T-helper 1 cell treated with Interleukin-12 subunit alpha and Interleukin-12 subunit beta and Interleukin-4 antibody, amounts not matched to agents 30 ng/mL and 1 ng/mL, for 36 hours (primary cell): ENCODE data around the gene YOD1. TPM values are rescaled to one million over a fixed set of nuclear protein-coding genes. Genes with fewer than 3 reads are reported as not detected.

ENCODE experiments used
- intact Hi-C: fragments of 100-400 bp; cut with micrococcal nuclease; formaldehyde crosslinking; loops from one replicate; pipeline ENCODE4 v1.15.1; 2024
- total RNA-seq: library from RNA; stranded (reverse); gene quantifications from 2 replicates; pipeline ENCODE4 v1.2.3, GENCODE V29; 2022

YOD1 gene
- total RNA-seq, 1 donor from 2014 or later: 8.2 TPM

DNA sequence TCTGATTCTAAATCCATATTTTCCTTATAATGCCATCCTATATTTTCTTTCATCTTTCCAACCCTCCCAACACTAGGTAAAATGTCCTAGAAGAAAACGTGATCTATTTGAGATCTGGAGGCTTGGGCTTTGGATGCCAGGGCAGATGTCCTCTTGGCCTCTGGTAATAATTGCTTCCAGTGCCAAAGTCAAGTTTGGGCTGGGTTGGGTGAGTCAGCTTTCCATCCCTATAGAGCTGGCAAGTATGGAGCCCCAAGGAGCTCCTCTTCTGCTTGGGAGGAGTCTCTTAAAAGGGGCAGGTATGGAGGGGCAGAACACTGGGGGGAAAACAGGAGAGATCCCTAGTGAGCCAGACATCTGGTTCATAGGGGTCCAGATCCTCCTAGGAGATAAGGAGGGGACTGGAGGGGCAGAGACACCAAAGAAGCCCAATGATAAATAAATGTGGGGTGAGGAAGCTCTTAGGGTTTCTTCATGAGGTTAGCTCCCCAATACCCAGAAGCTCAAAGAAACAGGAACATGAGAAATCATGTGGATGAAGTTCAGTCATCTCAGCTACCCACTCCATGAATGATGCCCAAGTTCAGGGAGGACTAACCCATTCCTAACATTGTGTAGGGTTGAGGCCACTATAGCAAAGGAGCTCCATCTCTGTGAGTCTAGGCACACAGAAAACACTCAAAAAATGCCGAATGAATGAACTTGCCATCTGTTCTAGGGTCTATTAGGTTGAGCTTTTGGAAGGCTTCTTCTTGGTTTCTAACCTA lies 21.9 kb downstream of the YOD1 start:
- intact Hi-C loops: no loop called here

DNA sequence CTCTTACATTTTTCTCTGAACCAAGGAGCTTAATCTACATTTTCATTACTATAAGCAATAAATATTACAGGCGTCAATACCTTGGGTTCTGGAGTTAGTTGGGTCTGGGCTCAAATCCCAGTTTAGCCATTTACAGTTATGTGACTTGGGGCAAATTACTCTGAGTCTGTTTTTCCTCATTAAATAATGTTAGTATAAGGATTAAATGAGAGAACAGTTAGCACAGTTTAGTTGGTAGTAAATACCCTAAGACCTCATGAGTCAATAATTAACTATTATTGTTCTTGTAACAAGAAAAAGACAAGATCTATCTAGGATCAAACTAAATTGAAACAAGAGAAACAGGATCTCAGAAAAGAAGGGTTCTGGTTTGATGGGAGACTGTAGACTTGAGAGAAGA lies 23.1 kb downstream of the YOD1 start:
- intact Hi-C loops: no loop called here

DNA sequence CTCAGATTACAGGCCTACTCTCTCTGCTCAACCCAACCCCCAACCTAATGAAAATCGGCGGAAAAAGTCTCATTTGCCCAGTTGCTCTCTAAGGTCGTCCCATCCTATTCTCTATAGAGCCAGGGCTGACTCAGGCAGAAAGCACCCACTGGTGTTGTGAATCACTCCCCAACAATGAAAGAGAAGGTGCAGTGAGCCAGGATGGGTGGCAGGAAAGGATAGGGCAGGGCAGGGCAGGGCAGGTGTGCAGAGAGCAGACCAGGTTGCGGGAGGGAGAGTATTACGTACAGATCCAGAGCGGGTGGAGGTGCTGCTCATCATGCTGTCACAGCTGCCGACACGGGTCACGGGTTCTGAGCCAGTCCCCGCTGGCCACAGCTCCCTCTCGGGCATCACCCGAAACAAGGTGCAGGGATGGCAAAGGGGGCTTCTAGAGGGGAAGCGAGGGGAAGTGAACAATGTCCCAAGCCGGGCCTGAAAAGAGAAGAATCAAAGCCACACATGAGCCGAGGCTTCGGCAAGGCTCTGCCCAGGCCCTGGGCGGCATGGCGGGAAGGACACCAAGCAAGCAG lies 23.7 kb downstream of the YOD1 start:
- intact Hi-C loops: no loop called here

DNA sequence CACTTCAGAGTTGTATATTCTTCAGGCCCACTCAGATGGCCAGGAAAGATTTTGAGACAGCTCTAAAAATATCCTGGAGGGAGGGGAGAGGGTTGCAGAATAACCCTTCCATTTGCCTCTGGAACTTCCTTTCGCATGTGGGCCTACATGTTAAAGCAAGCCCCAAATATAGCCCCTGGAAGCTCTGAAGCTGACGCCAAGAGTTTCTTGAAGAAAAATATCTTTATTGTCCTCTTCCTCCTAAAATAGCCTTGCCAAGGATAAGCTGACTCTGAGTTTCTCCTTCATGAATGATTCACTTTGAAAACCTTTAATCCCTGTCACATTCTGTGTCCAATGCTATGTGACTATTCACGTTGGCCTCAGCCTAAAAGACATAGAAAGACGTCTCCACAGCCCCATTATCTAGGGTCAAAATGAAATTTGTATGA lies 24.9 kb downstream of the YOD1 start:
- intact Hi-C loops: no loop called here

DNA sequence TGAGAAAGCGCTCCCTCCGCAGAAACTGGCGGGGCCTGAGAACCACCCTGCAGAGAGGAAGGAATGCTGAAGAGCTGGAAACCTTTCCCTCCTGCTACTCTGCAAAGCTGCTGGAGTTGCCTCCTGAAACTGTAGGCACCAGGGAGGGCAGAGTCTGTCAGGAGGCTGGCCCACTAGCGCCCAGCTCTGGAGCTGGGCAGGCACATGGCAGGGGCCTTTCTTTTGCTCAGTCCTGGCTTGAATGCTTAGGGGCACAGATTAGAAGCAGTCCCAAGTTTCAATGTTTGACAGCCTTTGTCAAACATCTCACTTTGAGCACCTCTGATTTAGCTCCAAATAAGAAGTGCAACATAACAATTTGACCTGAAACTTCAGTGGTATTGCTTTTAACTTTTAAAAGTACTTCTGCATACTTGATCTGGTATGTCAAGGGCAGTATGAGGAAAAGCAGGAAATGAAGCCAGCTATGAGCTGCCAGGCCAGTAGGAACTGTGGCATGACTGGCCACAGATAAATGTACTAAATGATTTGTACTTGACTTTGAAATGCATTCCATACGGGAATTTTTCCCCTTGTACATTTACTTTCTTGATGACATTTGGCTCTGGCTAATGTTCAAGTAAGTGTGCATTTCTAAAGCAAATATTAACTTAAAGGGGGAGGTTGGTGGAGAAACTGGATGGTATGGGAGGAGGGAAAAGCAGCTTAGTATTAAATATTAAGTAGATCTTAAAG lies 25.7 kb downstream of the YOD1 start:
- intact Hi-C loops: no loop called here

DNA sequence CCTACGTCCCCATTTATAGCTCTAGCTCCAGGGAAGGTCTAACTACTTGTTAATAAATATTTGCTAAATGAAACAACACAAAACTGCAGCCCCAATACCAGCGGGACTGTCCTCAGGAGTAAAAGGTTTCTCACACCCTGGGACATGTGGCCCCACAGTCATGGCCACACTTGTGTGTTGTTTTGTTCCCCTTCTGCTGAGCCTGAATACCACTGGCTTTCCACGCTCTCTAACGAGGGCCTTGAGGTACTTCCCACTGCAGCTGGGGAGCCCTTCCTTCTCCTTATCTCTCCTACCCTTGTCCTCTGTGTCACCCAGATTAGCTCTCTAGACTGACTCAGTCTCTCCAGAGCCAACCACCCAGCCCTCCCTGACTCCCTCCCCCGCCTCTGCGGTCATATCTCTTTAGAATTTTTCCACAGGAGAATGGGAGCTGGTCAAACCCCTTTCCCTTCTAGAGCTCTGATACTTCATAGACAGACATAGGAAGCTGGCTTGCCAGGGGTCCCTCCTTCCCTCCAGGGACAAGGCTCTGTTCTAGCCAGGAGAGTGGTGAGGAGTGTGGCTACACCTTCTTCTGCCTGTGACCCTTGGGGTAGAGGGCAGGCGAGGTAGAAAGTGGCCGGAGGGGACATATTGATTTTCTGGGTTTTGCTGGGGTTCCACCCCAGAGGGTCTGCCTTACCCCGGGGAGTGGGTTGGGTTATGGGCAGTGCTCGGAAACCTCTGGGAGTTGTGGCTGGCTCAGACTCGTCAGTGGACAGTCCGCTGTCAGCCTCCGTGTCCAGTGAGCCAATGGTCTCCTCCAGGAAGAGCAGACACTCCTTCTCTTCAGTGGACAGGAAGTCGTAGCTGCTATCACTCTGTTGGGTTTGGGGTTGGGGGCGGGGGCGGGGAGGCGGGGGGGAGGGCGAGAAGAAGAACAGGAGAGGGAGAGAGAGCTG lies 26.5 kb downstream of the YOD1 start:
- intact Hi-C loops: no loop called here

DNA sequence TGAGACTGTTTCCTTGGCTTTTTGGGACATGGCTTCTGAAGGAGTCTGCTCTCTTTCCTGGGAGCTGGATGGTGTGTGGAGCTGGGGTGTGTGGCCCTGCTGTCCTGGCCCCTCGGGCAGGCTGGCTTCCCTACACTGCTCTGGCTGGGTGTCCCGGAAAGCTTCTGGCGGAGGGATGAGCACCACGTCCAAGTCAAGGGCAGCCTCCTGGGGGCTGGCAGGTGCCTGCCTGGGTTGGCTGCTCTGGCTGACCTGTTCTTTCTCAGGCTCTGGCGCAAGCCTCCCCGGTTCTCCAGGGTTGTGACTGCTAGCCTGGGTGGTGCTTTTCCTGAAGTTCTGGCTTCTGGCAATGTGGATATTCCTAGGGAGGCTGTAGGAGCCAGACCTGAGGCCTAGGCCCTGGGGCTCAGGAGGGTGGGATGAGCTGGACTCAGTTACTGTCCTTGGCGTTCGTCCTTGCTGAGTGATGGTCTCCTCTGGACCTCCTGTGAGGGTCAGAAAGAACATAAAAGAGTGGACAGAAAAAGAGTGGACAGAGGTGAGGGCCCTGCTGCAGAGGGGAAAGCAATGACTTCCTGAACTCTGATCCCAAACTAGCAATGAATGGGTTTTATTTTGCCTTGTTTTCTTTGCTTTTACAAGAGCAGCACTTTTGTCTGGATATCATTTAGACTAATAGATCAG lies 27.9 kb downstream of the YOD1 start:
- intact Hi-C loops: no loop called here

DNA sequence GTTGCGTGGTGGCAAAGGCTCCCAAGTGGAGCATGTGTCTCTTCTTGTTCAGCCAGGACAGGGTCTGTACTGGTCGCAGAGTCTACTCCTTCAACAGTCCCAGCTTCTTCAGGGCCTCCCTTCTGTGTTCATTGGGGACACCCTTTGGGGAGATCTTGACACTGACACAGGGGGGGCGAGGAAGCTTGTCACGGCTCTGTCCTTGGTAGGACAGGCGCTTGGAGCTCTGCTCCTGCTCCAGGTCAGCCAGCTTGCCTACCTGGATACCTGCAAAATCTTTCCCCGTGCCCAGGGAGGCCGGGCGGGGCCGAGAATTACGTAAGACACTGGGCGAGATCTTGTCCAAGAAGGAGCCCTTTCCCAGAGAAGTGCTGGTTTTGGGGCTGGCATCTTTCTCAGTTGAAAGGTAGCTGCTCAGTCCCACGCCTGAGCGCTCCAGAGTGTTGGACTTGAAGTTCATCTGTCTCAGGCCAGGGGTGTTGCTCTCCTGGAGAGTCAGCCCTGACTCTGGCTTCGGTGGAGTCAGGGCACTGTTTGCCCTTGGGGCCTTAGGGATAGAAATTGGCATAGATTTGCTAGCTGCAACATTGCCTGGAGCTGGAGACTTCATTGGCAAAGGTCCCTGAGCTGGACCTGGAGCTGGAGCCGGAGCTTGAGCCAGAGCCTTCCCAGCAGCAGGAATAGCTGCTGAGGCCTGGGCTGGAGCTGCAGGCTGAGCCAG lies 29.0 kb downstream of the YOD1 start:
- intact Hi-C loops: no loop called here

DNA sequence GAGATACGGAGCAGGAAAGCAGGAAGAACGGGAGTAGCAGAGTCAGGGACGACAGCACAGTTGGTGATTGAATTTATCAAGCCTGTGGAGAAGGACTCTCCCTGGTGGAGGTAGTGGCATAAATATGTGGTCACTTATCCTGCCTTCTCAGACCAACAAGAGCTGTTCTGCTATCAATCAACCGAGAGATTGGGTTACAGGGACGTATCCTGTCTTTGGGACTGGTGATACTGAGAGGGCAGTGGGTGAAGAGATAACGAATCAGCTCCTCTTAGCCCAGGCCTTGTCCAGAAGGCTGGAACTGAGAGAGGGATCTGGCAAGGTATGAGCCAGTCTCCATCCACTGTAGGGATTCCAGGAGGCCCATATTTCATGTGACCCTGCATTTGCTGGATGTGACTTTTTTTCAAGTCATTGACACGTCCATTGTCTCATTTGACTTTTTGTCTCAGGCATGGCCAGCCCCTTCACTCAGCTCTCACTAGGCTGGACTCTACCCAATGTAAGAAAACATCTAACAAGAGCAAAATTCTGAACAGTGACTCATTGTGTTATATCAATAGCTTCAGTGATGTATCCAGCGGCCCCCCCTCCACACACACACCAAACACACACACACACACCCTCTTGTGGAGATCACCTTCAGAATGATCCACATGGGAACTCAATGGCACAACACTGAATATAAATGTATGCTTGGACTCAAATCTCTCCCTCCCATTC lies 29.7 kb downstream of the YOD1 start:
- intact Hi-C loops: no loop called here

DNA sequence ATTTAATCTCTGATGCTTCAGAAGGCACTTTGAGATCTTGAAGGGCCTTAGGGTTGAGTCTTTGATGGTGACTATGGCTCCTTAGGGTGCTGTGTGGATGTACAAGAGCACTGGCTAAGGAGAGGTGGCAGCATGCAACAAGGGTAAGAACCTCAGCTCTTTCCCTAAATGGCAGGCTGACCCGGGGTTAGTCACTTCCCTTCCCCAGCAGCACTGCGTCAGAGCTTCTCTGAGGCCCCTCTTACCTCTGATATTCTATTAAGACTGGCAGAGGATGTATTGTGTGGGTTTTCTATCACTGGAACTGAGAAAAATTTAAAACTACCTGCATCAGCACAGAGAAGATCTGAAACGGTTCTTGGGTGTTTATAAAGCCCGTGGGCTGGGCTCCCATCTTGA lies 30.3 kb downstream of the YOD1 start:
- intact Hi-C loops: no loop called here

DNA sequence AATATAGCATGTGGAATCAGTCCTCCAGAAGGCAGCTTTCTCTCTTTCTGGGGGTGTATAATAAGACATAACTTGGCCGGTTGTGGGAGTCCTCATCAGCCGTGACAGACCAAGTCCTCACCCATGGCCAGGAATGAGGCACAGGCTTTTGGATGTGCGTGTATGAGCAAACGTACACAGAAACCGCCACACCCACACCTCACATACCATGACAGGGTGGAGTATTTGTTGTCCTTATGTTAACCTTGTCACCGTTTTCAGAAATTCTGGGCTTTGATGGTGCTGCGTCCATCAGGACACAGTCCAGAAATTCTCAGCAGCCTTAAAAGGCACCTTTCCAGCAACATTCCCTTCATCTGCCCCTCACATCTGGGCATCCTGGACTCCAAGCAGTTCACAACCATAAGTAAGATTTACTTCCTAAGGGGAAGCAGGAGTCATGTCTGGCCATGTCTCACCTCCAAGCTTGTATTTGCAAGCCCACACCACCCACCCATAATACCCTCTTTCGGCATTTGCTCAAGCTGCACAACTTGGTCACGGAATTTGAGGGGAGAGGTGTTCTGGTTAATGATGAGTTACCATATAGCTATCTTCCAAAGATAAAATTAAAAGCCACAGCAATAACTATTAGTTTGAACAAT lies 30.8 kb downstream of the YOD1 start:
- intact Hi-C loops: no loop called here

DNA sequence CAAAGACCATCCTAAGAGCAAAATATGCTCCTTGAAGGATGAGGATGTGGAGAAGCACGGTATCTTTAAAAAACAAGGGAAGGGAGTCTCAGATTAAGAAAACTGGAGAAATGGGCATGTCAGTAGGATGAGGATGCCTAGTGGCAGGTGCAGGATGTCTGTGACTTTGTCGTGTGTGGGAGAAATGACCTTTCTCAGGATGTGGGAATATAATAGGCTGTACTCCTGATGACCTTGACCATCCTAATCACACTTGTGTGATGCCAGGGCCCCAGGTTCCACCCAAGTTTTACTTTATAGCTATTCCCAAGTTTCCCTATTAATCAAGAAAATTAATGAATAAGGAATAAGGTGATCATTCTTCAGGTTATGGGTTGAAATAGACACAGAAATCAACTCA lies 31.3 kb downstream of the YOD1 start:
- intact Hi-C loops: no loop called here

DNA sequence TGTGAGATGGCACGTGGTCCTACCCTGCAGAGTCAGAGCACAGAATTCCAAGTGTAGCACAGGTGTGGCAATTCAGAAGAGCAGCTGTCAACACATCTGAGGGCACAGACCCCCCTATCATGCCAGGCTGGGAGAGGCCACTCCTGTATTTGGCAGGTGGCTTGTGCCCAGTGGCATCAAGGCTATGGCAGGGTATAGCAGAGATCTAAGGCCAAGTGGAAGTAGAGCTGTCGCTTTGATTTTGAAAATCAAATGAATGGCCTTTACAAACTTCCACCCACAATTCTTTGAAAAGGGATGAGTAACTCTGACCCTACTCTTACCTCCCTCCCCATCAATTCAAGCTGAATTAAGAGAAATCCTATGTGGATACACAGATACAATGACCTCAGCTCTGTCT lies 31.8 kb downstream of the YOD1 start:
- intact Hi-C loops: no loop called here

DNA sequence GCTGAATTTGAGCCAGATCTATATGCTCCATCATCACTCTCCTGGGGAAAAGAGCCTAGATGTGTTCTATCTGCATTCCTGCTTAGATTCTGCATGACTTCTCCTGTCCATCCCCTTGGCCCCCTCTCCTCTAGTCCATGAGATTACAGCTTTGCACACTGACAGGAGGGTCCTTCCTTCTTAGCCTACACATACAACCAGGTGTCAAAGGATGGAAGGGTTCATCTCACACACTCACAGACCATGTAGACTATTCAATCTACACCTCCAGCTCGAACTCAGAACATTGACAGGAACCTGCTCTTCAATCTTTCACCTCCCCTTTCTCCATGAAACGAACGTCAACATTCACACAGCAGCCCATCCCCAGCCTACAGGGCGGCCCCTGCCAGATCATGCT lies 32.3 kb downstream of the YOD1 start:
- intact Hi-C loops: no loop called here

DNA sequence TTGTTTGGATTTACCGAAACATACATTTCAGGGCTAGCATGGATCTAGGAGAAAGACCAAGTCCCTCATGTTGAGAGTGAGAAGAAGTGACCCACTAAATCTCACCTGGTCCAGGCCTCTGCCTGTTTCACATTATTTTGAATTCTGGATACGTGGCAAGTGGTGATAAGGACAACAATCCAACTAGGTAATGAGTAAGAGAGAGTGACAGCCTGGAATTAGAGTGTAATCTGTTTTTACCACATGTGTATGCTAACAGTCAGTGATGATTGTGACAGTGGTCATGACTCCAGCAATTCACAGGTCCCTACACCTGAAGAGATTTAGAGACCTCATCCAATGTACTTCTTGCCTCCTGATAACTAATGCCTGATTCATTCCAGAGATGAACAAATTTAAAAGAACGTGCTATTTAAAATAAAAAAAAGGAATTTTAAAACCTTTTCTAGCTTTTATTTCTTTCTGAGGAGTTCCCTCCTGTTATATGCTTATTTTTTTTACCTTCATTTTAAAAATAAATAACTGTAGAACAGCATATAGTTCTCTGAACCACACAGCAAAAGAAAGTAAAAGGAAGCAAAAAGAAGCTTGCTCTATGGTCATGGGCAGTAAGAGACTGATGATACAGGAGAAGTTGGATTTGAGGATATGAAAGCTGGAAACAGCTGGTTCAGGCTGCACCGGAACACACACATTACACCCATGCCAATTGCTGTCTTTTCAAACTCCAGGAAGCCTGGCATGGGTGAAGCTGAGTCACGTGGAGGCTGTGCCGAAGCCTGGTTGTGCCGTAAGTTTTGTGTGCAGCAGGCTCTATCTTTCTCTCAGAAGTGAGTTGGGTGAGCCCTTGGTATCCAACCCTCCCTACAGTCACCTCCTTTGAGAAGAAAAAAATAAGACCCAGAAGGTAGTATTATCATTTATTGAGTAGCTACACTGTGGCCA lies 33.1 kb downstream of the YOD1 start:
- intact Hi-C loops: no loop called here

DNA sequence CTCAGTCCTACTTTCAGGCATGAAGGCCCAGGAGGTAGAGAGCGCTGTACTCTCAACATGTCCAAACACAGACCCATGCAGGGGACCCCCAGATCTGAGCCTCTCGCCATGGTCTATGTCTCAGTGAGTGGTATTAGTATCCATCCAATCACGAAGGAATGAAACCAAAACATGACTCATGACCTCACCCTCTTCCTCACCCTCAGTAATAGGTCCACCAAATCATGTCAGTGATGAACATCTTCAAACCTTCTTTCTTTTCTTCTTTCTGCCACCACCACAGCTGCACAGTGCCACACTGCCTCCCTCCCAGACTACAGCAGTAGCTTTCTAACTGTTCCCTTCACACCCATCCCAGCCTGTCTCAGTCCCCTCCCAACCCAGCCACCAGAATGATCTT lies 35.2 kb downstream of the YOD1 start:
- intact Hi-C loops: no loop called here

DNA sequence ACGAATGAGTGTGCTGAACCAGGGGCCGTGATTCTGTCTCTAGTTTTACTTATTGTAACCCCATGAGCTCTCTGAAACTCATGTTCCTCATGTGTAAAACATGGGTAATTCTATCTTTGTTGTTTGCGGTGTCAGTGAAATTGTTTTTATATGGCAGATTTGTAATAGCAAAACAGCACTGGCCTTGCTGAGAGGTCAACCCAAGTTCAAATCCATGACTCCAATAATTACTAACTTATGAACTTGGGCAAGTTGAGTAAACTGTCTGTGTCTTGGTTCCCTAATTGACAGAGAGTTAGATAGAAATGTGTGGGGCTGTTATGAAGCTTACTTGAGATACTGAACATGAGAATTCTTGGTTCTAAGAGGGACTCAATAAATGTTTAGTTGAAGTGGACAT lies 36.3 kb downstream of the YOD1 start:
- intact Hi-C loops: no loop called here
